ENCODE measurements around the gene CIRBP. TPM values are rescaled to one million over a fixed set of nuclear protein-coding genes. Genes with fewer than 3 reads are reported as not detected.

The CIRBP gene
- total RNA-seq, 1 donor from 2014 or later: 341 TPM

DNA sequence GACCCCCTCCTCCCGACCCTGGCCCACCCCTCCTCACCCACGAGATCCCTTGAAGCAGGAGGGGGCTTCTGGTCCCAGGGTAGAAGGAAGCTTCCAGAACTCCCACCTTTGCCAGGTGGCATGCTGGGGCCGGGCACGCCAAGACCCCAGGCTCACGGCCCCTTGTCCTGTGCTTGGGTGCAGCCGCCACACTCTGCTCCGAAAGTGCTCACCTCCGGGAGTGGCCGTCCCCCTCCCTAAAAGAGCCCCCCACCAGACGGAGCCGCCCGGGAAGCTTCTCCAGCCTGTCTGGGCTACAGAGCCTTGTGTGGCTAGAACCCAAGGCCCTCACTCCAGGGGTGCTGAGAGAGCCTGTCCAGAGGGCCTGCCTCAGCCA is 14.8 kb downstream of the CIRBP start:
- H3K4me1 Mint-ChIP-seq (ENCODE audit: low read depth, unreplicated experiment): peaks cover 8% of the 10 kb centered on the region

DNA sequence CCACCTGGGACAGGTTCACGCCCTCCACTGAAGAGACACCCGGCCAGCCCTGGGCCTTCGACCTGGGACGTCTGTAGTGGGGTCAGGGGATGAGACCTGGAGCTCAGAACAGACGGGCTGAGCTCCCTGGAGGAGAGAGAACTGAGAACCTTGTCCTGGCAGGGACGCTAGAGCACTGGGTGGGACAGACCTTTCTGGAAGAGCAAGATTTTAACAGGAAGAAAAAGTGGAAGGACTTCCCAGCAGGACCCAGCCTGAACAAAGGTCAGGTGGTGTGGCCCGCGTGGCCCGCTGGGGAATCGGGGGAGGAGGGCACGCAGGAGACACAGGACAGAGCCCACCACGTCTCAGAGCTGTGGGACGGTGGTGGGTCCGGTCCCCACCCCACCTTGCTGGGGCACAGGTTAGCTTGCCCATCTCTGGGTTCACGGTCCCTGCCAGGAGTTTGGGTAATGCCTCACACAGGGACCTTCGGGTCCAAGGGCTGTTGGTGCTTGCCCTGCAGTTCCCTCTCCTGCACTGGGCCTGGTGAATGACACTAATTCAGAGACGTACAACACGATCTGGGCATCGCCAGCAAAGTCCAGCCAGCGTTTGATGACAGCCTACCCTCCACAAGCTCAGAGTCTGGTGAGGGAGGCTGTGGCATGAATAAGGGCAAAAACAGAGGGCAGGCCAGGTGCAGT is 15.3 kb downstream of the CIRBP start:
- H3K4me1 Mint-ChIP-seq (ENCODE audit: low read depth, unreplicated experiment): peaks cover 8% of the 10 kb centered on the region
- TF ChIP-seq, protein P1, sequence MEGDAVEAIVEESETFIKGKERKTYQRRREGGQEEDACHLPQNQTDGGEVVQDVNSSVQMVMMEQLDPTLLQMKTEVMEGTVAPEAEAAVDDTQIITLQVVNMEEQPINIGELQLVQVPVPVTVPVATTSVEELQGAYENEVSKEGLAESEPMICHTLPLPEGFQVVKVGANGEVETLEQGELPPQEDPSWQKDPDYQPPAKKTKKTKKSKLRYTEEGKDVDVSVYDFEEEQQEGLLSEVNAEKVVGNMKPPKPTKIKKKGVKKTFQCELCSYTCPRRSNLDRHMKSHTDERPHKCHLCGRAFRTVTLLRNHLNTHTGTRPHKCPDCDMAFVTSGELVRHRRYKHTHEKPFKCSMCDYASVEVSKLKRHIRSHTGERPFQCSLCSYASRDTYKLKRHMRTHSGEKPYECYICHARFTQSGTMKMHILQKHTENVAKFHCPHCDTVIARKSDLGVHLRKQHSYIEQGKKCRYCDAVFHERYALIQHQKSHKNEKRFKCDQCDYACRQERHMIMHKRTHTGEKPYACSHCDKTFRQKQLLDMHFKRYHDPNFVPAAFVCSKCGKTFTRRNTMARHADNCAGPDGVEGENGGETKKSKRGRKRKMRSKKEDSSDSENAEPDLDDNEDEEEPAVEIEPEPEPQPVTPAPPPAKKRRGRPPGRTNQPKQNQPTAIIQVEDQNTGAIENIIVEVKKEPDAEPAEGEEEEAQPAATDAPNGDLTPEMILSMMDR (IDR thresholded peaks at IDR 0.05; ENCODE audit: partially characterized antibody, unreplicated experiment): no peak
- H3K27me3 Mint-ChIP-seq (ENCODE audit: unreplicated experiment): peaks cover 17% of the 10 kb centered on the region
- H3K4me3 Mint-ChIP-seq (ENCODE audit: unreplicated experiment): peak overlapping the region; percentile 72
- H3K36me3 Mint-ChIP-seq (ENCODE audit: unreplicated experiment): no peaks in the 10 kb centered on the region
- peak overlapping the region; percentile 86 for H3K27ac Mint-ChIP-seq (ENCODE audit: unreplicated experiment)
- peaks cover 6% of the 10 kb centered on the region for H3K9me3 Mint-ChIP-seq (ENCODE audit: unreplicated experiment)
- DNase-seq: no peak

More for the DNA sequence above, 14.8 kb downstream of the CIRBP start:
- TF ChIP-seq, protein P1 (IDR thresholded peaks at IDR 0.05; ENCODE audit: partially characterized antibody, unreplicated experiment): no peak
- no peak for DNase-seq
- H3K4me3 Mint-ChIP-seq (ENCODE audit: unreplicated experiment): no peak overlapping the region
- H3K27ac Mint-ChIP-seq (ENCODE audit: unreplicated experiment): peak overlapping the region; percentile 86
- H3K27me3 Mint-ChIP-seq (ENCODE audit: unreplicated experiment): peaks cover 17% of the 10 kb centered on the region
- peaks cover 6% of the 10 kb centered on the region for H3K9me3 Mint-ChIP-seq (ENCODE audit: unreplicated experiment)
- H3K36me3 Mint-ChIP-seq (ENCODE audit: unreplicated experiment): no peaks in the 10 kb centered on the region

DNA sequence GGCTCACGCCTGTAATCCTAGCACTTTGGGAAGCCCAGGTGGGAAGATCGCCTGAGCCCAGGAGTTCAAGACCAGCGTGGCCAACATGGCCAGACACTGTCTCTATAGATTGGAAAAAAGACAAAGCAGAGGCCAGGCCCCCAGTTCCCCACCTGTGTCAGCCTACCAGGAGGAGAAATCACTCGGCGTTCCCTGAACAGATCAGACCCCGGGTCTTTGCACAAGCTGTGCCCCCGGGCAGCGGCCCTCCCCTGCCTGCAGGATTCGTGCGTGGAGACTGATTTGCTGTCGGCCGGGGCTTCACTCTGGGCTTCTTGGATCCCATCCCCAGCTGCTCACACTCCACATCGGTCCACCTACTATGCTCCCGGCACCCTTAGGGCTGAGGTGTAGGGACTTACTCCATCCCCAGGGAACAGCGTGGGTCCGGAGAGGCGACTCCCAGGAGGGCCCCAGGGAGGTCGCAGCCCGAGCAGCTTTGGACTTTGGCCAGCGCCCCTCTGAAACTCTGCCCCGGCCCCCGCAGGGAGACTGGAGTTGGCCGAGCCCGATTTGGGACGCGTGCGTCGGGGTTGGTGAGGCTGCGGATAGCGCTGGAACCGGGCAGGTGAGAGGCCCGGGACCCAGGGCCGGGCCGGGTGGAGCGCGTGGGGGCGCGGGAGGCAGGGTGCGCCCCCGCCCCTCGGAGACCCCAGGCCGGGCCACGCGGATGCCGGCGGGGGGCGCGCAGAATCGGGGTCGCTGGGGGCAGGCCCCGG is 16.0 kb downstream of the CIRBP start:
- H3K36me3 Mint-ChIP-seq (ENCODE audit: unreplicated experiment): no peaks in the 10 kb centered on the region
- H3K4me3 Mint-ChIP-seq (ENCODE audit: unreplicated experiment): peak overlapping the region; percentile 72
- H3K27me3 Mint-ChIP-seq (ENCODE audit: unreplicated experiment): peaks cover 12% of the 10 kb centered on the region
- H3K9me3 Mint-ChIP-seq (ENCODE audit: unreplicated experiment): peaks cover 6% of the 10 kb centered on the region
- H3K27ac Mint-ChIP-seq (ENCODE audit: unreplicated experiment): peak overlapping the region; percentile 78
- TF ChIP-seq, protein P1 (IDR thresholded peaks at IDR 0.05; ENCODE audit: partially characterized antibody, unreplicated experiment): no peak
- H3K4me1 Mint-ChIP-seq (ENCODE audit: low read depth, unreplicated experiment): peaks cover 4% of the 10 kb centered on the region
- peak; percentile 43 for DNase-seq

DNA sequence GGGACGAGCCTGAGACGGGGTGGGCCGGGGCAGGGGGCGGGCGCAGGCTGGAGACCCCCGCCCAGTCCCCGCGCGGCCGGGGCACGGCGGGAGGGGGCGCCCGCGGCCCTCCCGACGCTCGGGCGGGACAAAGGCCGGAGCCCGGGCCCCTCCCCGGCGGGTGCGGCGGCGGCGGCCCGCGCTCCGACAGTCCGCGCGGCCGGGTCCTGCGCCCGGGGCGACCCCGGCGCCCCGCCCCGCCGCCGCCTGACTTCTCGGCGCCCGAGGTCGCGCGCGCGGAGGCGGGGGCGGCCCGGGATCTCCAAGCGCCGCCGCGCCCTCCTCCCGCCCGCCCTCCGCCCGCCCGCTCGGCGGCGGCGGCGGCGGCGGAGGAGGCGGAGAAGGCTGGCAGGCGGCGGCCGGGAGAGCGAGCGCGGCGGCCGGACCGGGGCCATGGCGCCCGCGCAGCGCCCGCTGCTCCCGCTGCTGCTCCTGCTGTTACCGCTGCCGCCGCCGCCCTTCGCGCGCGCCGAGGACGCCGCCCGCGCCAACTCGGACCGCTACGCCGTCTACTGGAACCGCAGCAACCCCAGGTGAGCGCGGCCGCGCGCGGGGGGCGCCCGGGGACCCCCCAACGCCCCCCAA is 16.7 kb downstream of the CIRBP start, which contains the start of gene EFNA2:
Gene EFNA2 (plus strand): TSS at position 137 of the 624 bp plus-strand sequence. CDS start 296 bp downstream, at position 433.
- TF ChIP-seq, protein P1 (IDR thresholded peaks at IDR 0.05; ENCODE audit: partially characterized antibody, unreplicated experiment): no peak
- Mint-ChIP-seq H3K27ac (ENCODE audit: unreplicated experiment) (peak within 1 kb of the TSS; percentile 78), H3K4me1 (ENCODE audit: low read depth, unreplicated experiment) (no peaks in the 10 kb centered on the region), H3K27me3 (ENCODE audit: unreplicated experiment) (peaks cover 10% of the 10 kb centered on the region), H3K36me3 (ENCODE audit: unreplicated experiment) (no peaks in the 10 kb centered on the region), H3K9me3 (ENCODE audit: unreplicated experiment) (peaks cover 4% of the 10 kb centered on the region), H3K4me3 (ENCODE audit: unreplicated experiment) (peak within 1 kb of the TSS; percentile 85)
- no peak for DNase-seq

All from glutamatergic neuron (in vitro differentiated cells).